Stimulated activated CD4-positive, alpha-beta T cell treated with anti-CD3 and anti-CD28 coated beads, Interleukin-1b, Interleukin-23, amount 100 ng/mL, for 1 hour (primary cell): ENCODE data around the gene TM7SF2.
"Not testable (repeated sequence)": the region's sequence is repeated elsewhere in the genome, so short reads cannot be mapped to it uniquely, and the experiment has no call there.

ENCODE experiments used
- DNase-seq, 2 donors: peaks; one replicate each; pipeline ENCODE4 v3.0.0-alpha.2; 2020; ENCODE audit warnings: low read depth in 2 of 2

TM7SF2 gene

GRCh38 chr11:65129649-65130441 lies 18.2 kb downstream of the TM7SF2 start:
- no peak for DNase-seq

- DNase-seq = no peak
Observed at GRCh38 chr11:65130631-65131416, 19.2 kb downstream of the TM7SF2 start.

DNA sequence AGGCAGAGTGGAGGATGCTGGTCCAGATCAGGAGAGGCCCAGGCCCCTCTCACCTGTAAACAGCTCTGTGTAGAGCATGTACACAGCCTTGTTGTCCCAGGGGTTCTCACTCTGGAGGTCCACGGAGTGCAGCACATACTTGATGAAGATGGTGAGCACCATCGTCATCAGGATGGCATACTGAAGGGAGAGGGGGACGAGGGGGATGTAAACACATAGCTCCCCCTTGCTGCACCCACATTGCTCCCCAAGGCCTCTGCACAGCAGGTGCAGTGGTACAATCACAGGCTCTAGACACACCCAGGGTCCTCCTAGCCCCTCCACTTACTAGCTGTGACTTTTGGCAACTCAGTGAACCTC lies 19.7 kb downstream of the TM7SF2 start:
- no peak for DNase-seq

- no peak for DNase-seq
Observed at GRCh38 chr11:65131895-65132237, 20.2 kb downstream of the TM7SF2 start.

DNA sequence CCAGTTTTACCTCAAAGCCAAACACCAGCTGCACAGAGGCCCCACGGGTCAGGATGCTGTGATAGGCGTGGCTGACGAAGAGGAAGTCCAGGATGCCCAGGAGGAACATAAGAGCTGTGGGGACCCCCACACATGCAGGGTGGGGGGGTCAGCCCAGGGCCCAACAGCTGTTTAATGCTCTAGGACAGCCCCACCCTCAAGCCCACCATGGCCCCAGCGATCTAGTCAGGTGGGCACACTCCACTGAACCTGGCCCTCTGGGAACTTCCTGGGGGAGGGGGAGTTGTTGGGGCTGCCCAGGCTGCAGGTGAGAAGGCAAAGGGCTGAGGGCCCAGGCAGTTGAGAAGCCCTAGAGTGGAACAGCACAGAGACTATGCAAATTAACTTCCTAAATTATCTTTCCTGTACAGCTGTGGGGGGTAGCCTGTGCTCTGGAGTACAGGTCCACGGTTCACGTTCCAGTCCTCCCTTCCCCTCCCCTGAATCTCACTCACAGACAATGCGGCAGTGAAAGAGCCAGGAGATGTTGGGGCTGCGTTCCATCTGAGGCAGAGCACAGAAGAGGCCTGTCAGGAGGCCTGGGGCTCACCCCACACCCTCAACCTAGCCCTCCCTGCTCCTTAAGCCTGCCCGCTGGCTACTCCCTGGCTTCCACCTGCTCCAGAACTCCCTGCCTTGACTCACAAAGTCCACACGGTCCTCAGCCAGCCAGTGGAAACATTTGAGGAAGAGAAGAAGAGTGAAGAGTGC lies 20.7 kb downstream of the TM7SF2 start:
- DNase-seq = no peak

DNA sequence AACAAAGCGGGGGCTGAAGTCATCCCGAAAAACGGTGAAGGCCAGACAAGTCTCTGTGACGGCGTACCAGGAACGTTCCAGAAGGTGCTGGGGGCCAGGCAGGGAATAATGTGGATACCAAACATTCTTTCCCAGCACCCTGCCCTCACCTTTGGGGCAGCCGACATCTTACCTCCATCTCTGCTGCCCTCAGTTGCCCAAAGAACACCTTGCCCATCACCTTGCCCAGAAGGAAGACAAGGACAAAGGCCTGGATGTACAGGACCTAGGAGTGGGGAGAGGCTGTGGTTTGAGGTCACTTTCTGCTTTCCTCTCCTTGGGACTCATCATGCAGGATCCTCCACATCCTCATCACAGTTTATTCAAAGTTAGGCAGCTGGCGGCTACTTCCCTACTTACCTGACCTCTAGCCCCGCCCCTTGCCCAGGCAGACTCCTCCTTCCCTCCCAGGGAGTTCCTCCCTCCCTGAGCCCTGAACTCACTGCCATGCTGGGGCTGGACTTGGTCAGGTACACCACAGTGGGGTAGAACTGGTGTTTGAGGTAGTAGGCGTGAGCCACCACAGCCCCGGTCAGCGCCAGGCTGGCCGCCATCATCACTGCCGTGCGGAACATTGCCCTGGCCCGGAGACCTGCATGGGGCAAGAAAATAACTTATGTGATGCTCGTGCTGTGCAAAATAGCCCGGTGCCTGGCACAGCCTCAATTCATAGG lies 21.5 kb downstream of the TM7SF2 start:
- DNase-seq = no peak

DNA sequence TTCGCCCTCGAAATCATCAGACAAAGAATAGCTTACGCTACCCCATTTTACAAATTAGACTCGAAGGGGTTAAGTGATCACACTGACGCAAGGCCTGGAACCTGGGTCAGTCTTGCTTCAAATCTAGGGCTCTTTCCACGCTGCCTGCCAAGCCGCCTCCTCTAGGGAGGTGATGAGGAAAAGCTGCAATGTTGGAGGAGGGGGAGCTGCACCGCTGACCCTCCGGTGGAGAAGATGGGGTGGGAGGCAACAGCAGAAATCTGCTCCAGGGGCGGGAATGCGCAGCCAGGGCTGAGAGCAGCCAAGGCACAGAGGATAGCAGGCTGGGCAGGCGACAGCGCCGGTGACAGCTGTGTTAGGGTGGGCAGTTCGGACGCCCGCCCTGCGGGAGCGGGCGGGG lies 22.1 kb downstream of the TM7SF2 start:
- DNase-seq = no peak

GRCh38 chr11:65134240-65134951 lies 22.7 kb downstream of the TM7SF2 start, which contains the start of gene SYVN1:
SYVN1 (minus strand) TSS chr11:65134519; CDS start chr11:65133601, 918 bp downstream.
- peak; percentile 73 to 86 for DNase-seq

DNA sequence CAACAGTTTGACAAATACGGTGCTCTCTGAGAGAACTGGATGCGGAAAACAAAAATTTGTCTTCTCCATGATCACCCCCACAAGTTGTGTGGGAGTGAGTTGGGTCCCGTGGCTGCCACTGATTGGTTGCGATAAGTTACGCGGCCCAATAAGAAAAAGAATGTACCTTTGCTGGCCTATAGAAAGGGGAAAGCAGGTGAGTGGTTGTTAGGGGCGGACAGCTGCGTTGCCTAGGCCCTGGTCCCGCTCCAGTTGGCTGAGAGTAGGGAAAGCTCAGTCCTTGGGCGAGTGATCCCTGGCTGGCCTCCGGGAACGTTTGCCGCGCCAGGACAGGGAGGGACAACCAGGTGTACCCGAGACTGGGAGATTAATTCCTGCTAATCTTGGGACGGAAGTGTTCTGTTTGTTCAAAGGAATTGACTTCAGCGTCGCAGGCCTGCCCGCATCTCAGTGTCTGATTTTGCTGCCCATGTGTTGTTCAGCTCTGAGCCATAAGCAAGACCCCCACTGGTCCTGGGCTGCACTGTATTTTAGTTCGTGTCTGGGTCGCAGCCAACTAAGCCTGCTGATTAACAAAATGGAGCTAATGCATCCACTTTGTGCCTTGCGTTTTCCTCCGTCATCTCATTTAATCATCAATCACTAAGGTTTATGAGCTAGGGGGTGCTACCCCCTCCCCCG lies 23.4 kb downstream of the TM7SF2 start:
- peak; percentile 46 to 60 for DNase-seq

DNA sequence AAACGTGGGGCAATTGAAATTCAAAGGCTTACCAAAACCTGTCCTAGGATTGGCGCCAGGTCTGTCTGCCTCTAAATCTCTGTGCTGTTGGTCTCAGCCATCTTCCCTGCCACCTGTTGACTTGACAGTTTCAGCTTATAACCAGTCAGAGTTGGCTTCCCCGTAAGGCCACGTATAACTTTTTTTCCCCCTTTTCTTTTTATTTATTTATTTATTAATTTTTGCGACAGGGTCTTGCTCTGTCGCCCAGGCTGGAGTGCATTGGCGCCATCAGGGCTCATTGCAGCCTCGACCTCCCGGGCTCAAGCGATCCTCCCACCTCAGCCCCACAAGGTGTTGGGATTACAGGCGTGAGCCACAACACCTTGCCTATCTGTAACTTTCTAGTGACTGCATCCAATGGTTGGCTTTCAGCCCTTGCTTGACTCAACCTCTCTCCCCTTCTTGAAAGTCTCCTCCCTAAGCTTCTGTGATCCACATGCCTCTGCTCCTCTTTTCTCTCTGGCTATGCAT lies 24.0 kb downstream of the TM7SF2 start:
- no peak for DNase-seq

DNA sequence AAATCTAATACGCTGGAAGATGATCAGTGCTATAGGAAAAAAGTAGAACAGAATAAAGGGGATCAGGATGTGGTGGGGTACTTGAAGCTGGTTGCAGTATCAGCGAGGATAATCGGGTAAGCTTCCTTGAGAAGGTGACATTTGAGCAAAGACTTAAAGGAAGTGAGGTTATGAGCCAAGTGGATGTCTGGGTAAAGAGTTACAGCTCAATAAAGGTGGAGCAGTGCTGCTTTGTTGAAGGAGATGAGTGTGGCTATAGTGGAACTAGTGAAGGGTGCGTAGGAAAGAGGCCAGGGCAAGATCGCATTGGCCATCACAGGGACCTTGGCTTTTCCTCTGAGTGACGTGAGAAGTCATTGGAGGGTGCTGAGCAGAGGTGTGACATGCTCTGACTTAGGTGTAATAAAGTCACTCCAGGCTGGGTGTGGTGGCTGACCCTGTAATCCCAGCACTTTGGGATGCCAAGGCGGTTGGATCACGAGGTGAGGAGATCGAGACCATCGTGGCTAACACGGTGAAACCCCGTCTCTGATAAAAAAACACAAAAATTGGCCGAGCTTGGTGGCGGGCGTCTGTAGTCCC lies 24.9 kb downstream of the TM7SF2 start:
- no peak for DNase-seq

DNA sequence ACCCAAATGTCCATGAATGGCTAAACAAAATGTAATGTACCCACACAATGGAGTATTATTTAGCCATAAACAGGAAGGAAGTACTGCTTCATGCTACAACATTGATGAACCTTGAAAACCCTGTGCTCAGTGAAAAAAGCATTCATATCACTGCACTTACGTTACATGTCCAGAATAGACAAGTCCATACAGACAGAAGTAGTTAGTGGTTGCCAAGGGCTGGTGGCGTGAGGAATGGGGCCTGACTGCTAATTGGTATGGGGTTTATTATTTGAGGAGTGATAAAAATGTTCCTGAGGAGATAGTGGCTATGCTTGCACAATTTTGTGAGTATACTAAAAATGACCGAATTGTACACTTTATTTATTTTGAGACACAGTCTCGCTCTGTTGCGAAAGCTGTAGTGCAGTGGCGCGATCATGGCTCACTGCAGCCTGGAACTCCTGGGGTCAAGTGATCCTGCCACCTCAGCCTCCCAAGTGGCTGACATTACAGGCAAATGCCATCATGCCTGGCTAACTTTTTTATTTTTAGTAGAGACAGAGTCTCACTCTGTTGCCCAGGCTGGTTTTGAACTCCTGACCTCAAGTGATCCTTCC lies 30.3 kb downstream of the TM7SF2 start:
- DNase-seq = no peak

DNA sequence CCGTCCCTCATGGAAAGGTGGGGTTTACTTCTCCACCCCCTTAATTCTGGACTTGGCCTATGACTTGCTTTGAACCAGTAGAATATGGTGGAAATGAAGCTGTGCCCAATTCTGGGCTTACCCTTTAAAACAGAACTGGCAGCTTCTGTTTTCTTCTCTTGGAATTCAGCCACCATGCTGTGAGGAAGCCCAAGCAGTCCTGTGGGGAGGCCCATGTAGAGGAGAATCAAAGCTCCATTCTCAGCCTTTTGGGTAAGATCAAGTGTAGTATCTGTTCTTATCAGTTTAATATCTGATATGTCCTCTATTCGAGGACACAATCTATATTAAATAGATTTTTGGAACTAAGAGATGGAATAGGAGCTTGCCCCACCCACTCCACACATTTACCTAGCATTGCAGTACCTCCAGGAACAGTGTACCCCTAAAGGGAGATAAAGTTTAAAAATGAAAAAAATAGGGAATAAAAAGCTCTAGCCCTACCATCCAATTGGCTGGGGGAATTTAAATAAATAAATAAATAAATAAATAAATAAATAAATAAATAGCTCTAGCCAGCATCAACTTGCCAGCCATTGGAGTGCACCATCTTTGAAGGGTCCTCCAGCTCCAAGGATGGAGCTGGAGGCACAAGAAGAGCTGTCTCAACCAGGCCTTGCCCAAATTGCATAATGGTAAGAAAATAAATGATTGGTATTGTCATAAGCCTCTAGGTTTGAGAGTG lies 35.8 kb downstream of the TM7SF2 start:
- no peak for DNase-seq

DNA sequence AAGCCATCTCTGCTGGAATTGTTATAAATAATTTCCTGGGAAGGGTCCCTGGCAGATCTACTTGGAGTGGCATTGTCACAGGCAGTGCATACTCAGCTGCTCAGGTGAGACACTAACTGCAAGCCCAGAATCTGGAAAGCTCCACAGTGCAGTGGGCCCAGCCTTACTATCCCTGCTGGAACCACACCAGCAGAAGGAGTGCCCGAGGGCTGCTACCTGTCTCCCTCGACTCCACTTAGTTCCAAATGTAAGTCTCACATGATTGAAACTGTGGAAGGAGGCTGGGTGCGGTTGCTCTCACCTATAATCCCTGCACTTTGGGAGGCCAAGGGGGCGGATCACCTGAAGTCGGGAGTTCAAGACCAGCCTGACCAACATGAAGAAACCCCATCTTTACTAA lies 37.0 kb downstream of the TM7SF2 start:
- no peak for DNase-seq

GRCh38 chr11:65150131-65150508 lies 38.4 kb downstream of the TM7SF2 start:
- not testable (repeated sequence) for DNase-seq

DNA sequence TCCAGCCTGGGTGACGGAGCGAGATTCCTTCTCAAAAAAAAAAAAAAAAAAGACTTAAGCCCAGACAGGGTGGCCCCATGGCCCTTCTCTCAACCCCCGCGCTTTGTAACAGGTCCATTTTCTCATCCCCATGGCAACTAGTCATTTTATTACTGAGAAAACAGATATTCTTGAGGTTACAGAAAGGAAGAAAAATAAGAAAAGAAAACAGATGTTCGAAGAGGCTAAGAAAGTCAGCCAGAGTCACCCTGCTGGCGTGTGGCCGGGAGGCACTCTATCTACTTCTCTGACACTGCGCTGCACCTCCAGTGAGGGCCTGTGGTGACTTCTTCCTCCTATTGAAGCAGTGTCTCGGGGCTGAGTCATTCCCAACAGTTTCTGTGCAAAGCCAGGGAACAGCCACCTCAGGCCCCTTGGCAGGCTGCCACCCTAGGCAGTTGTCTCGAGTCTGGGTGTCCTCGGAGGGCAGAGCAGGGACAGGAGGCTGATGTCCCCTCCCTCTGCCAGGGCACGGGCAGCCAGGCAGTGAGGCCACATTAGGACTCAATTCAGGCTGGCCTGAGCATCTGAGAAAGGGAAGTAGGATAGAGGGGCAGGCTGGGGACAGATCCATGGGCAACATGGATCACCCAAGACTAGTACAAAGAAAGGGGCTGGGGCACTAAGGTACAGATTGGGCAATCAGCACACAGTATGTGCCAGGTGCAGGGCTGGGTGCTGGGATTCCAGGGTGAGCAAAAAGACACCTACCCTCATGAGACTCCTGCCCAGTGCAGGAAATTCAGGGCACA lies 39.0 kb downstream of the TM7SF2 start:
- no peak for DNase-seq

GRCh38 chr11:65151331-65151899 lies 39.7 kb downstream of the TM7SF2 start:
- DNase-seq = no peak

DNA sequence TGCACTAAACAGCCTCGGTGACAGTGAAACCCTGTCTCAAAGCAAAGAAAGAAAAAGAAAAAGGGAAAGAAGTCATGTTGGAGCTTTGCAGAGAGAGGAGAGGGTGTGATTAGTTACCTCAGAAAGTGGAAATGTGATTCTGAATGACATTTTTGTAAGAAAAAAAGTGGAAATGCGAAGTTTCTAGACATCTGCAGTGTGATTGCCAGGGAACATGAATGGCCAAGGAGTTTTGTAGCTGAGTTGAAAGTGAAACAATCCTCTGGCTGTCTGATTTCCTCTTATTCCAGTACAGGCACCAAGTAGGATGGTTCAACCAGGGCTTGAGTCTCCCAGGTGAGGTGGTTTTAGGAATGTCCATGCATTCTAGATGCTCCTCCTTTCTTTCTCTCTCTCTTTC lies 40.5 kb downstream of the TM7SF2 start:
- no peak for DNase-seq
